Kidney epithelial cell (primary cell): ENCODE measurements around the gene AP4S1. TPM values are rescaled to one million over a fixed set of nuclear protein-coding genes. Genes with fewer than 3 reads are reported as not detected.

Experiments used
- DNase-seq: peaks from one replicate; pipeline ENCODE4 v3.0.0-alpha.2; 2010; ENCODE audit warnings: low read depth
- H3K27me3 ChIP-seq: 2 replicates; pipeline ENCODE4 v1.6.0; 2011; ENCODE audit warnings: low read length; ENCODE audit not compliant: control insufficient read depth, insufficient read depth
- H3K36me3 ChIP-seq: 2 replicates; pipeline ENCODE4 v1.5.1; 2011; ENCODE audit warnings: low read length; ENCODE audit not compliant: control insufficient read depth, insufficient read depth
- H3K4me3 ChIP-seq: 2 replicates; pipeline ENCODE4 v1.5.1; 2011; ENCODE audit warnings: low read depth, mild to moderate bottlenecking, control low read depth, low read length
- total RNA-seq: library from RNA; depleted of rRNA; stranded (reverse); fragments of >200 nt; gene quantifications from 2 replicates; pipeline ENCODE4 v1.2.3, GENCODE V29; 2015
- TF ChIP-seq, protein P1 (sequence below): IDR thresholded peaks from 2 replicates; pipeline ENCODE4 v1.5.1; 2011; ENCODE audit warnings: mild to moderate bottlenecking, moderate library complexity, low read length, control low read depth, inconsistent platforms; ENCODE audit not compliant: insufficient read depth, poor library complexity, severe bottlenecking

The AP4S1 gene
- total RNA-seq, 1 donor from 2014 or later = 16.0 TPM

GRCh38 chr14:31096255-31096654 is 70.8 kb downstream of the AP4S1 start:
- H3K27me3 ChIP-seq = no peaks in the 10 kb centered on the region
- H3K36me3 ChIP-seq = peaks cover 3% of the 10 kb centered on the region
- TF ChIP-seq, protein P1, sequence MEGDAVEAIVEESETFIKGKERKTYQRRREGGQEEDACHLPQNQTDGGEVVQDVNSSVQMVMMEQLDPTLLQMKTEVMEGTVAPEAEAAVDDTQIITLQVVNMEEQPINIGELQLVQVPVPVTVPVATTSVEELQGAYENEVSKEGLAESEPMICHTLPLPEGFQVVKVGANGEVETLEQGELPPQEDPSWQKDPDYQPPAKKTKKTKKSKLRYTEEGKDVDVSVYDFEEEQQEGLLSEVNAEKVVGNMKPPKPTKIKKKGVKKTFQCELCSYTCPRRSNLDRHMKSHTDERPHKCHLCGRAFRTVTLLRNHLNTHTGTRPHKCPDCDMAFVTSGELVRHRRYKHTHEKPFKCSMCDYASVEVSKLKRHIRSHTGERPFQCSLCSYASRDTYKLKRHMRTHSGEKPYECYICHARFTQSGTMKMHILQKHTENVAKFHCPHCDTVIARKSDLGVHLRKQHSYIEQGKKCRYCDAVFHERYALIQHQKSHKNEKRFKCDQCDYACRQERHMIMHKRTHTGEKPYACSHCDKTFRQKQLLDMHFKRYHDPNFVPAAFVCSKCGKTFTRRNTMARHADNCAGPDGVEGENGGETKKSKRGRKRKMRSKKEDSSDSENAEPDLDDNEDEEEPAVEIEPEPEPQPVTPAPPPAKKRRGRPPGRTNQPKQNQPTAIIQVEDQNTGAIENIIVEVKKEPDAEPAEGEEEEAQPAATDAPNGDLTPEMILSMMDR = no peak
- H3K4me3 ChIP-seq = no peak overlapping the region
- DNase-seq = no peak

GRCh38 chr14:31097081-31097480 is 71.6 kb downstream of the AP4S1 start:
- Histone ChIP-seq H3K36me3 (peaks cover 3% of the 10 kb centered on the region), H3K4me3 (no peak overlapping the region), H3K27me3 (no peaks in the 10 kb centered on the region)
- TF ChIP-seq, protein P1 = no peak
- DNase-seq = no peak

- TF ChIP-seq, protein P1 = no peak
- Histone ChIP-seq H3K4me3 (no peak overlapping the region), H3K27me3 (no peaks in the 10 kb centered on the region), H3K36me3 (no peaks in the 10 kb centered on the region)
- no peak for DNase-seq
Measured at GRCh38 chr14:31106768-31107167, 81.3 kb downstream of the AP4S1 start.

- Histone ChIP-seq H3K36me3 (no peaks in the 10 kb centered on the region), H3K4me3 (no peak overlapping the region), H3K27me3 (no peaks in the 10 kb centered on the region)
- DNase-seq = no peak
- TF ChIP-seq, protein P1 = no peak
Measured at GRCh38 chr14:31109257-31109656, 83.8 kb downstream of the AP4S1 start.

- H3K27me3 ChIP-seq = no peaks in the 10 kb centered on the region
- H3K4me3 ChIP-seq = no peak overlapping the region
- TF ChIP-seq, protein P1 = no peak
- DNase-seq = no peak
- H3K36me3 ChIP-seq = no peaks in the 10 kb centered on the region
Measured at GRCh38 chr14:31110872-31111271, 85.4 kb downstream of the AP4S1 start.

DNA sequence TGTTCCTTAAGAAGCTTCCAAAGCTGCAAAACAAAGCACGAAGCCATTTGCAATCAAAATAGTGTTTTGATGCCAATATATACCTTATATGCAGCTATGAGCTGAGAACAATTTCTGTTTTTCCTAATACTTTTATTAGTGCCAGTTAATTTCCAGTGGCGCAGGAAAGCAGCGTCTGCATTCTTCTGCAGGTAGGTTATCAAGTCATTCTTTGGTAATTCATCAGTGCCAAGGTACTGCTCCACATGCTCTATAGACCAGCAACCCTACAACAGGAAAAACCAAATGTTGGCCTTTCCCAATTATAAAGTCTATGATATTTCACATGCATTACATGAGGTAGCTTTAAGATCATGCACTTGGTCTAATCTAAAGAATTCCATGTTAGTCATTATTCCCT is 88.3 kb downstream of the AP4S1 start:
- Histone ChIP-seq H3K4me3 (no peak overlapping the region), H3K27me3 (no peaks in the 10 kb centered on the region), H3K36me3 (no peaks in the 10 kb centered on the region)
- TF ChIP-seq, protein P1 = no peak
- DNase-seq = no peak
